ENCODE data around the gene ARHGEF3.

DNA sequence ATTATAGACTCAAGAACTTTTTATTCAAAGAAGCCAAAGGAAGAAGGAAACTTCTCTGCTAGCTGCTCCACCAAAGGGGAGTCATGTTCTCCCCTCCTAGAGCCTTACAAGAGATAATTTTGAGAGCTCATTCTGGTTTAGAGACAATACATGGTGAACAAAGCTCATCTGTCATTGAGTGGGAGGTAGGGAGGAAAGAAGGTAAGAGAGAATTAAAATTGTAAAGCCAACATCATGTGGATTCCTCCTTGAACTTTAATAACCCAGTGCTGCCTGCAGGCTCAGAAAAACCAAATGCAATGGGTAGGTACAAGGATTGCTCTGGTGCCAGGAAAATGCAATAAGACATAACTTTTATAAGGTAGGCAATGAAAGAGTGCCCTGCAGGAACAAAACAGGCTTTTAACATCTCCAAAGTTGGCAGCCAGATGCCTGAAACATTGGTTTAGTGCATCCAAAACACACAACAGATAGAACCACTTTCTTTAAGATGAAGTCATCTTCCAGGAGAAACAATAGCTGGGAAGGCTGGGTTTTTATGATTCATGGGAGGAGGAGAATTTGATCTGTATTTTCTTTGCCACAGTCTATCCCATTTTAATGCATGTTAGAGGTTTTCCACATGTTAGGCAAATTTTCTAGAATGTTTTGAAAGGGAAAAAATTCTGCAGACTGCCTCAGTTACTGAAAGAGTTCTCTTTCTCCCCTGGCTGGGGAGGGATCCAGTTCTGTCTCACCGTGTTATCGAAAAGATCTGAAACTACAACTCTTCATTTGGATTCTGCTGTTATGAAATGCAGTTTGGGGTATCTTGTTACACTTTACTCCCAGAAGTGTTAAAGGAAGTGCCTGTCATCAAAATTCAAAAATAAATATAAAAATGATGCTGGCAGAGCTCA is 11.3 kb upstream of the ARHGEF3 start:
- TF ChIP-seq CTCF (IDR thresholded peaks at IDR 0.05; ENCODE audit: low read depth, low read length, poor library complexity, severe bottlenecking) (no peak), EZH2phosphoT487 (IDR thresholded peaks at IDR 0.05; ENCODE audit: borderline replicate concordance, low read length) (no peak)
